BLaER1 treated with 17β-estradiol and CSF1 and Interleukin-3, amounts not matched to agents 10 nM and 100 nM (cell line): ENCODE results near the gene FXYD6.

Experiments
- H3K27ac ChIP-seq, 11 experiments: shearing (Covaris generic); formaldehyde crosslinking; 2 replicates each; pipeline ENCODE4 v1.8.1; 2022
- H3K27me3 ChIP-seq, 11 experiments: shearing (Covaris generic); formaldehyde crosslinking; 2 replicates each; pipeline ENCODE4 v1.8.1; 2022
- H3K36me3 ChIP-seq, 11 experiments: shearing (Covaris generic); formaldehyde crosslinking; 2 replicates each; pipeline ENCODE4 v1.8.1; 2022
- H3K4me1 ChIP-seq, 10 experiments: shearing (Covaris generic); formaldehyde crosslinking; 2 replicates each; pipeline ENCODE4 v1.8.1; 2022
- H3K4me2 ChIP-seq, 11 experiments: shearing (Covaris generic); formaldehyde crosslinking; 2 replicates each; pipeline ENCODE4 v1.8.1; 2022
- H3K4me3 ChIP-seq, 10 experiments: shearing (Covaris generic); formaldehyde crosslinking; 2 replicates each; pipeline ENCODE4 v1.8.1; 2022
- H3K9ac ChIP-seq, 11 experiments: shearing (Covaris generic); formaldehyde crosslinking; 2 replicates each; pipeline ENCODE4 v1.8.1; 2022
- H3K9me3 ChIP-seq, 11 experiments: shearing (Covaris generic); formaldehyde crosslinking; replicated peaks in 1 of 11; 2 replicates each; pipeline ENCODE4 v1.8.1; 2022
- H4K20me1 ChIP-seq, 11 experiments: shearing (Covaris generic); formaldehyde crosslinking; 2 replicates each; pipeline ENCODE4 v1.8.1; 2022
- Cebpa-rat ChIP-seq, 11 experiments: shearing (Covaris generic); IDR thresholded peaks; 2 replicates each; pipeline ENCODE4 v1.8.1; 2022

FXYD6 gene

DNA sequence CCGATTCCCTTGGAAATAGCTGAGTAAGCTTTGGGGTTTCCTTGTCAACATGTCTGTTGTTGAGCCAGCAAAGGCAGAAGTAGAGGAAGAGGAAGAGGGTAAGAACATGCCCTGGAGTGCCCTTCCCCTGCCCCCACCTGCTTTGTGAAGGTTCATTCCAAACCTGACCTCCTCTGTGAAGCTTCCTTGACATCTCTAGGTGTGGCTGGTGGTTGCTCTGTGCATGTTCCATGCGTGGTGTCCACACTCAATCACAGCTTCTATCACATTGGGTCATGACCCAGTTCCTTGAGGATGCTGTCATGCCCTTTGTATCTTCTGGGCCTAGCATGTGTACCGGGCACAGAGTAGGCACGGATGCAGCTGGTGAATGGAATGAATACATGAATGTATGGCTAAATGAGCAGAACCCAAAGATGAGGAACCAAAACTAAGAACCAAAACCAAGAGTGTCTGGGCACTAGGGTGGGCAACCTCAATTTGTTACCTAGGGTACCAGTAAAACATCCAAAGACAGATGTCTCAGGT, 23.7 kb upstream of the FXYD6 start:
- Histone ChIP-seq H3K9ac (no peak overlapping the region), H3K9me3 (no peaks in the 10 kb centered on the region), H3K4me3 (no peak overlapping the region), H3K4me2 (peak overlapping the region; percentile 47 to 87 (median 62); a peak in 21 of 22 replicates), H4K20me1 (no peaks in the 10 kb centered on the region), H3K36me3 (no peaks in the 10 kb centered on the region), H3K4me1 (peaks cover 20 to 34% (median 30%) of the 10 kb centered on the region in 10 experiments), H3K27me3 (no peaks in the 10 kb centered on the region), H3K27ac (peak overlapping the region in 4 of 11 experiments; percentile 18 to 53 (median 34); a peak in 5 of 22 replicates)
- TF ChIP-seq Cebpa-rat (IDR thresholded peaks at IDR 0.05), result no peak

DNA sequence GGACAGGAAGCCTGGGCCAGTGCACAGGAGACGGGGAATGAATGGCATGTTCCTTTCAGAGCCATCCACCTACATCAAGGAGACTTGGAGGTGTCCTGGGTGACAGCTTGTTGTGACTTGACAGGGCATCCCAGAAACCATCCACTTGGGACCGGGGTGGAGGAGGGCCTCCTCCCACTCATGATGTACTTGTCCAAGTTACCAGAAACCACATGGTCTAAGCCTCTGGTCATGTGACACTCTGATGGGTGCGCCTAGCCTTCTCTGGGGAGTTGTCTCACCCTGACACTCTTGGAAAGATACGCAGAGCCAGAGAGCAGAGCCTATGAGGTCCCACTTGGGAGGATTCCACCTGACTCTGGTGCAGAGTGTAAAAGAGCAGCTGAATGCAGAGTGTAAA, 21.6 kb upstream of the FXYD6 start:
- no peaks in the 10 kb centered on the region for H3K36me3 ChIP-seq
- H3K27ac ChIP-seq, result no peak overlapping the region
- H3K27me3 ChIP-seq, result no peaks in the 10 kb centered on the region
- H3K4me3 ChIP-seq, result no peak overlapping the region
- H3K4me1 ChIP-seq, result peaks cover 14 to 34% (median 22%) of the 10 kb centered on the region in 10 experiments; a peak in 19 of 20 replicates
- H4K20me1 ChIP-seq, result no peaks in the 10 kb centered on the region
- TF ChIP-seq Cebpa-rat (IDR thresholded peaks at IDR 0.05), result no peak
- peak overlapping the region in 2 of 11 experiments; percentile 23 to 44; a peak in 4 of 22 replicates for H3K4me2 ChIP-seq
- peaks cover 0 to under 1% (median 0%) of the 10 kb centered on the region in 11 experiments; a peak in 1 of 22 replicates for H3K9me3 ChIP-seq
- H3K9ac ChIP-seq, result no peak overlapping the region

DNA sequence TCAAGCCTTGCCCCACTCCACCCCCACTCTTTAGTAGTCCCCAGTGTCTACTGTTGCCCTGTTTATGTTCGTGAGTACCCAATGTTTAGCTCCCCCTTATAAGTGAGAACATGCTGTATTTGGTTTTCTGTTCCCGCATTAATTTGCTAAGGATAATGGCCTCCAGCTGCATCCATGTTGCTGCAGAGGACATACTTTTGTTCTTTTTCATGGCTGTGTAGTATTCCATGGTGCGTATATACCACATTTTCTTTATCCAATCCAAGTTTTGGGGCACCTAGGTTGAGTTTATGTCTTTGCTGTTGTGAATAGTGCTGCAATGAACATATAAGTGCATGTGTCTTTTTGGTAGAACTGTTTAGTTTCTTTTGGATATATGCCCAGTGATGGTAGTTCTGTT, 16.2 kb upstream of the FXYD6 start:
- TF ChIP-seq Cebpa-rat (IDR thresholded peaks at IDR 0.05), result no peak
- H4K20me1 ChIP-seq, result no peaks in the 10 kb centered on the region
- H3K9ac ChIP-seq, result no peak overlapping the region
- no peak overlapping the region for H3K27ac ChIP-seq
- no peak overlapping the region for H3K4me2 ChIP-seq
- no peak overlapping the region for H3K4me3 ChIP-seq
- no peaks in the 10 kb centered on the region for H3K27me3 ChIP-seq
- H3K4me1 ChIP-seq, result no peaks in the 10 kb centered on the region
- H3K9me3 ChIP-seq, result peaks cover 0 to 18% (median 11%) of the 10 kb centered on the region in 11 experiments; a peak in 13 of 22 replicates
- no peaks in the 10 kb centered on the region for H3K36me3 ChIP-seq

DNA sequence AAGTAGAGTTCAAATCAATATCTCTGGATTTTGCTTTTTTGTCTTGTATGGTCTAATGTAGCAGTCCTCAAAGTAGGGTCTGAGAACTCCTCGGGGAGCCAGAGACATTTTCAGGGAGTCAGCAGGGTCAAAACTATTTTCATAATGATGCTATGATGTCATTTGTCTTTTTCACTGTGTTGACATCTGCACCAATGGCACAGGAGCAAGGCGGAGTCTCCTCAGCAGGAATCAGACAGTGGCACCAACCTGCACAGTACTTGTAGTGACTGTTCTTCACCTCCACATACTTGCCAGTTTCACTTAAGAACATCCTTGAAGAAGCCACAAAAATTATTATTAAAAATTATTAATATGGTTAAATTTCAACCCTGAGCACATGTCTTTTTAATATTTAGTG, 14.9 kb upstream of the FXYD6 start:
- H3K9me3 ChIP-seq, result peaks cover 0 to 18% (median 11%) of the 10 kb centered on the region in 11 experiments; a peak in 13 of 22 replicates
- H4K20me1 ChIP-seq, result no peaks in the 10 kb centered on the region
- no peak overlapping the region for H3K4me2 ChIP-seq
- no peak overlapping the region for H3K27ac ChIP-seq
- H3K27me3 ChIP-seq, result no peaks in the 10 kb centered on the region
- H3K4me1 ChIP-seq, result no peaks in the 10 kb centered on the region
- H3K36me3 ChIP-seq, result no peaks in the 10 kb centered on the region
- no peak for TF ChIP-seq Cebpa-rat (IDR thresholded peaks at IDR 0.05)
- H3K4me3 ChIP-seq, result no peak overlapping the region
- no peak overlapping the region for H3K9ac ChIP-seq

DNA sequence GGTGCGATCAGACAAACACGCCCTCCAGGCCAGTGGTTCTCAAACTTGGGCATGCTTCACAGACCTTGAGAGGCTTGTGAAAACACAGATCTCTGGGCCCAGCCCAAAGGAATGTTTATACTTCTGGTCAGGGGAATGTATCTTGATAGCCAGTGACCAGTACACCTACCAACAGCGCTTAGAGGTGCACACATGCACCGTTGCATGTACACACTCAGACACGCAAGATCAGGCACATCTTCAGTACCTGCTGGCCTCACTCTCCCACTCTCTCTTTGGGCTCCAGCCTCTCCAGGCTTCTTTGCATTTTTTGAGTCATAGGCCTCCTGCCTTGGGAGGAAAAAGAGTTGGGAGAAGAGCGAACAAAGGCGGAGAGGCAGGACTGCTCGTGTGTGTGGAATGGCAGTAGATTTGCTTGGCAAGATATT, 11.7 kb upstream of the FXYD6 start:
- Histone ChIP-seq H3K9ac (no peak overlapping the region), H3K4me1 (no peaks in the 10 kb centered on the region), H3K4me3 (no peak overlapping the region), H3K36me3 (no peaks in the 10 kb centered on the region), H4K20me1 (no peaks in the 10 kb centered on the region), H3K9me3 (peaks cover 0 to 18% (median 11%) of the 10 kb centered on the region in 11 experiments; a peak in 13 of 22 replicates), H3K27ac (no peak overlapping the region), H3K27me3 (no peaks in the 10 kb centered on the region), H3K4me2 (no peak overlapping the region)
- no peak for TF ChIP-seq Cebpa-rat (IDR thresholded peaks at IDR 0.05)

DNA sequence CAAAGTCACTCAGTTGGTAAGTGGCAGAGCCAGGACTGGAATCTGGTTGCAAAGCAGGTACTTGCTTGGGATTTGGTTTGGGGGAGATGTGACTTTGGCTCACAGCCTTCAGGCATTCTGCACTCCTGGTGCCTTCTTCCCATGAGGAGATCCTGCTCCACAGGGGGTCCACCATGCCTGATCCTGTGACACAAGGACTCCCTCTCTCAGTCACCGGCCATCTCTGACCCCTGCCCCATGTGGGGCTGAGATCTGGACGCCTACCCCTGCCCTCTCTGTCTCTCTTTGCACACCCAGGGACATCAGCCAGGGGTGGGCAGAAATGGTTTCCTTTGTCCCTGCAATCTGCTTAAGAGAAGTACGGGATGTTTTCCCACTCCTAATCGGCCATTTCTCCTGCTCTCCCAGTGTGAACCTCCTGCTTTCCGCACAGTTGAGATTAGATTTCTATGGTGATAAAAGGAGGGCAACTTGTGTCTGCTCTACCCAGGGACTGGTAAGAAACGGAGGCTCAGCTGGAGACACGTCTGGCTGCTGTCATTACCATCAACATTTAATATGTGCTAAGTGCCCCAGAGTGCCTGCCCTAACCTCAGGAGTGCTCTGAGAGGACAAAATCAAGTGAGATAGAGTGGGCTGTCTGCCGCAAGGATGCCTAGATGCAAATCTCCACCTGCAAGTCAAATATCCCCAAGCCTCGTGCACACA, 11.1 kb upstream of the FXYD6 start:
- Histone ChIP-seq H3K4me2 (no peak overlapping the region), H3K27me3 (no peaks in the 10 kb centered on the region), H4K20me1 (no peaks in the 10 kb centered on the region), H3K4me3 (no peak overlapping the region), H3K4me1 (no peaks in the 10 kb centered on the region), H3K9me3 (peaks cover 0 to 14% (median 8%) of the 10 kb centered on the region in 11 experiments; a peak in 13 of 22 replicates), H3K36me3 (no peaks in the 10 kb centered on the region), H3K27ac (no peak overlapping the region), H3K9ac (no peak overlapping the region)
- TF ChIP-seq Cebpa-rat (IDR thresholded peaks at IDR 0.05), result no peak

DNA sequence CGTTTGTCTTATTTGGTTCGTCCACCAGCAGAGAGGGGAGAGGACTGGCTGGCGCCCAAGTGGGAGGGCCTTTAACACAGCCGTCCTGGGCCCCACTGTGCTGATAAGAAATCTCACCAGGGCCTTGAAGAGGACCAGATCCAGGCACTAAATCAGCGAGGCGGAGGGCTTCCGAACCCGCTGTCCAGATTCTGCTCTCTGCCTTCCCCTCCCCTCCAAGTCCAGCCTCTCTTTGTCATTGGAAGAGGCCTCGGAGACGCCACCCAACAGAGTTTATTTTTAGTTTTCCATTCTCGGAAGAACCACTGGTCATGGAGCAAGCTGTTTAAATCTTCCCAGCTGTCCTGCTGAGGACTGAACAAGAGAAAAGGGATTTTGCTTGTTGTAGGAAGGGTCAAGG, 9.3 kb upstream of the FXYD6 start:
- H4K20me1 ChIP-seq, result no peaks in the 10 kb centered on the region
- TF ChIP-seq Cebpa-rat (IDR thresholded peaks at IDR 0.05), result no peak
- no peaks in the 10 kb centered on the region for H3K36me3 ChIP-seq
- H3K27ac ChIP-seq, result no peak overlapping the region
- no peak overlapping the region for H3K9ac ChIP-seq
- H3K4me1 ChIP-seq, result no peaks in the 10 kb centered on the region
- no peak overlapping the region for H3K4me3 ChIP-seq
- H3K4me2 ChIP-seq, result no peak overlapping the region
- peaks cover 0 to 11% (median 7%) of the 10 kb centered on the region in 11 experiments; a peak in 9 of 22 replicates for H3K9me3 ChIP-seq
- peaks cover 0 to 3% (median 0%) of the 10 kb centered on the region in 11 experiments; a peak in 2 of 22 replicates for H3K27me3 ChIP-seq

DNA sequence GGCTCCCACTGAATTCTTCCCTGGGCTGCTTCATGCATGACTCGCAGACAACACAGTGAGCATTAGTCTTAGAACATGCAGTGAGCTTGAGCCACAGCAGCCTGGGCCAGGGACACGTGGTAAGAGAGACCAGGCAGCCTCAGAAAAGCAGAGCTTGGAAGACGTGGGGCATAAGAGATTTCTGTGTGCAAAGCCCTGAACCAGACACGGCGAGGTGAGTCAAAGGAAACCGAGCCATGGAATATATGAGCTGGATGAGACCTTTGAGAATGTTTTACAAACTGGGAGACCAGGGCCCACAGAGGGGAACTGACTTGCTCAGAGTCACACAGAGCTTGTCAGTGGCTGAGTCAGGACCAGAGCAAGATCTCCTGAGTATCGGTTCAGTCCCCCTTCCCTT, 8.5 kb upstream of the FXYD6 start:
- no peaks in the 10 kb centered on the region; a peak in 1 of 22 replicates for H4K20me1 ChIP-seq

DNA sequence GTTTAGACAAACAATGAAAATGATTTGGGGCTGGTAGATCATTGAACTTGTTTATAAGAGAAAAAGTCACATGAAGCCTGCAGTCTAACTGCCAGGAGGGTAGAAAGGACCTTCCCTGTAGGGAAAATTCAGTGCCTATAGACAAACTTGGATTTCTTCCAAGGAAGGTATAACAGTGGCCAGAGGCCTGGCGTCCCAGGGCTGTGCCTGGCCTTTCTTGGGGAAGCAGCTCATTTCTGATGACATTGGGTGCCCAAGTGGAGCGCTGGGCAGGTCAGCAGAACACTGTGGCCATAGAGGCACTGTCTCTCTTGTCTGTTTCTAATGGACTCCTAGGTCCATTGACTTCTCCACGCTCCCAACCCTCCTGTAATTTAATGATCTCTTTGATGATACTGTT, 6.6 kb upstream of the FXYD6 start:
- no peak overlapping the region for H3K4me3 ChIP-seq
- H3K9me3 ChIP-seq, result no peaks in the 10 kb centered on the region
- H3K4me2 ChIP-seq, result no peak overlapping the region
- peaks cover 10 to 26% (median 21%) of the 10 kb centered on the region in 11 experiments for H3K27me3 ChIP-seq
- no peaks in the 10 kb centered on the region; a peak in 1 of 22 replicates for H4K20me1 ChIP-seq
- no peaks in the 10 kb centered on the region for H3K4me1 ChIP-seq
- TF ChIP-seq Cebpa-rat (IDR thresholded peaks at IDR 0.05), result no peak
- H3K27ac ChIP-seq, result no peak overlapping the region
- no peak overlapping the region for H3K9ac ChIP-seq
- no peaks in the 10 kb centered on the region for H3K36me3 ChIP-seq

More for the DNA sequence above, 8.5 kb upstream of the FXYD6 start:
- Histone ChIP-seq H3K27me3 (peaks cover 0 to 7% (median 2%) of the 10 kb centered on the region in 11 experiments; a peak in 8 of 22 replicates), H3K9ac (no peak overlapping the region), H3K4me3 (no peak overlapping the region), H3K9me3 (peaks cover 0 to 4% (median under 1%) of the 10 kb centered on the region in 11 experiments; a peak in 5 of 22 replicates), H3K36me3 (no peaks in the 10 kb centered on the region), H3K4me1 (no peaks in the 10 kb centered on the region), H3K4me2 (no peak overlapping the region), H3K27ac (no peak overlapping the region)
- no peak for TF ChIP-seq Cebpa-rat (IDR thresholded peaks at IDR 0.05)
